Activated T-cell treated with anti-CD3 and anti-CD28 coated beads, Interleukin-2, amount 50 U/mL, for 4 hours (primary cell): ENCODE measurements around the gene C1RL. TPM values are rescaled to one million over a fixed set of nuclear protein-coding genes. Genes with fewer than 3 reads are reported as not detected.

Experiments
- total RNA-seq, 3 donors: library from RNA; stranded (reverse); gene quantifications; one replicate each; pipeline ENCODE4 v1.2.1, GENCODE V29; 2021

Gene C1RL
- total RNA-seq, 3 donors from 2014 or later = 3.7 to 7.0 (median 6.0) TPM

Other genes with a start within 250 kb of the C1RL start
- 1,000 to 10,000 TPM; 1,135 to 1,217 (median 1,169) TPM for gene TPI1, start 241.7 kb downstream of the C1RL start, total RNA-seq
- gene SPSB2, start 235.9 kb downstream of the C1RL start, total RNA-seq = 1 to 10 TPM; 5.6 to 8.5 (median 6.7) TPM
- 1 to 10 TPM; 2.1 to 3.0 (median 3.0) TPM for gene LRRC23, start 204.4 kb downstream of the C1RL start, total RNA-seq
- 10 to 100 TPM; 83.5 to 97.4 (median 85.2) TPM for gene ENO2, start 194.6 kb downstream of the C1RL start, total RNA-seq
- gene ATN1, start 181.3 kb downstream of the C1RL start, total RNA-seq = 10 to 100 TPM; 65.8 to 73.9 (median 70.7) TPM
- gene RNU7-1, start 165.4 kb downstream of the C1RL start, total RNA-seq = not detected
- 100 to 1,000 TPM; 180 to 190 (median 184) TPM for gene C12orf57, start 165.2 kb downstream of the C1RL start, total RNA-seq
- 100 to 1,000 TPM; 309 to 404 (median 401) TPM for gene PTPN6, start 157.9 kb downstream of the C1RL start, total RNA-seq
- 100 to 1,000 TPM; 619 to 718 (median 635) TPM for gene PHB2, start 138.6 kb downstream of the C1RL start, total RNA-seq
- gene EMG1, start 138.3 kb downstream of the C1RL start, total RNA-seq = 100 to 1,000 TPM; 215 to 254 (median 223) TPM
- 10 to 100 TPM; 24.4 to 27.6 (median 25.0) TPM for gene LPCAT3, start 90.7 kb downstream of the C1RL start, total RNA-seq
- gene C1S, start 48.5 kb downstream of the C1RL start, total RNA-seq = 1 to 10 TPM; 1.6 to 1.7 (median 1.6) TPM
- gene C1R, start 16.8 kb downstream of the C1RL start, total RNA-seq = 1 to 10 TPM in 2 of 3 donors, under 1 TPM in 1; 0.98 to 2.3 (median 1.7) TPM
- not detected for gene RBP5, start 19.7 kb upstream of the C1RL start, total RNA-seq
- 10 to 100 TPM in 1 of 3 donors, 1 to 10 TPM in 2; 9.2 to 12.2 (median 9.9) TPM for gene CLSTN3, start 21.2 kb upstream of the C1RL start, total RNA-seq
- gene PEX5, start 80.5 kb upstream of the C1RL start, total RNA-seq = 10 to 100 TPM; 45.9 to 68.0 (median 65.7) TPM
- not detected for gene ACSM4, start 194.9 kb upstream of the C1RL start, total RNA-seq